Caco-2 (cell line): ENCODE results near the gene TAF3. TPM values are rescaled to one million over a fixed set of nuclear protein-coding genes. Genes with fewer than 3 reads are reported as not detected.

Experiments
- BruUV-seq: library from RNA; stranded (reverse); fragments of 400-500 nt; replicated peaks from 2 replicates; lab custom pipeline; 2021; lab: Mats Ljungman, UMichigan
- CTCF ChIA-PET: fragments of 300-600 bp; sonication (Branson Sonifier 250); formaldehyde crosslinking; loops from one replicate; lab custom pipeline; 2022; ENCODE audit warnings: antibody characterized with exemption; lab: Charles Lee
- POLR2A ChIA-PET: fragments of 300-600 bp; sonication (Branson Sonifier 250); formaldehyde crosslinking; loops from one replicate; lab custom pipeline; 2022; ENCODE audit warnings: antibody characterized with exemption; lab: Charles Lee
- DNase-seq, 2 experiments: peaks; one replicate each; pipeline versions ENCODE4 v3.0.0 to v3.0.0-alpha.2; 2020 to 2022
- H3K27me3 ChIP-seq: replicated peaks from 2 replicates; pipeline ENCODE4 v1.6.0; 2011; ENCODE audit warnings: low read length; ENCODE audit not compliant: control insufficient read depth, insufficient read depth
- H3K36me3 ChIP-seq: 2 replicates; pipeline ENCODE4 v1.5.1; 2011; ENCODE audit warnings: low read length; ENCODE audit not compliant: control insufficient read depth, insufficient read depth
- H3K4me1 ChIP-seq: fragments of 250-450 bp; sonication (Bioruptor Pico); 2 replicates; pipeline ENCODE4 v1.5.1; 2020; ENCODE audit warnings: mild to moderate bottlenecking
- H3K4me3 ChIP-seq: 2 replicates; pipeline ENCODE4 v1.5.1; 2011; ENCODE audit warnings: low read depth, mild to moderate bottlenecking, control low read depth, low read length
- H3K9me3 ChIP-seq: fragments of 250-450 bp; sonication (Bioruptor Pico); 2 replicates; pipeline ENCODE4 v1.5.1; 2020; ENCODE audit warnings: mild to moderate bottlenecking, moderate library complexity
- H3K27ac Mint-ChIP-seq: one replicate; pipeline ENCODE4 v1.8.0; 2022; ENCODE audit warnings: mixed read lengths; ENCODE audit not compliant: unreplicated experiment
- H3K27me3 Mint-ChIP-seq: one replicate; pipeline ENCODE4 v1.8.0; 2022; ENCODE audit warnings: mixed read lengths; ENCODE audit not compliant: insufficient read depth, unreplicated experiment
- H3K36me3 Mint-ChIP-seq: one replicate; pipeline ENCODE4 v1.8.0; 2022; ENCODE audit warnings: mild to moderate bottlenecking, mixed read lengths; ENCODE audit not compliant: insufficient read depth, unreplicated experiment
- H3K4me1 Mint-ChIP-seq: one replicate; pipeline ENCODE4 v1.8.0; 2022; ENCODE audit warnings: low read depth, mixed read lengths; ENCODE audit not compliant: unreplicated experiment
- H3K4me3 Mint-ChIP-seq: one replicate; pipeline ENCODE4 v1.8.0; 2022; ENCODE audit warnings: mild to moderate bottlenecking, moderate library complexity, mixed read lengths; ENCODE audit not compliant: unreplicated experiment
- H3K9me3 Mint-ChIP-seq: one replicate; pipeline ENCODE4 v1.8.0; 2022; ENCODE audit warnings: mixed read lengths; ENCODE audit not compliant: unreplicated experiment
- CTCF ChIP-seq, 2 experiments: fragments of 200-600 bp in 1 of 2; IDR thresholded peaks; 1 replicate in 1 of 2; 2 replicates in 1 of 2; pipeline versions ENCODE4 v1.5.1 to v1.8.0; 2011 to 2022; ENCODE audit warnings: antibody characterized with exemption in 1 of 2, control low read depth in 1 of 2, inconsistent platforms in 1 of 2, low read depth in 1 of 2, low read length in 1 of 2, mild to moderate bottlenecking in 1 of 2, moderate library complexity in 1 of 2; ENCODE audit not compliant: insufficient read depth in 1 of 2, severe bottlenecking in 1 of 2, unreplicated experiment in 1 of 2
- intact Hi-C: fragments of 100-400 bp; cut with micrococcal nuclease; formaldehyde crosslinking; loops from one replicate; pipeline ENCODE4 v1.10.0; 2022; ENCODE audit not compliant: unreplicated experiment
- total RNA-seq: library from RNA; stranded (reverse); gene quantifications from 2 replicates; pipeline ENCODE4 v1.2.3, GENCODE V29; 2022

The TAF3 gene
- total RNA-seq, 1 experiment from 2014 or later: 30.6 TPM

- Mint-ChIP-seq H3K27ac (no peak overlapping the region), H3K4me1 (peaks cover 19% of the 10 kb centered on the region), H3K4me3 (no peak overlapping the region), H3K27me3 (no peaks in the 10 kb centered on the region), H3K9me3 (peaks cover 10% of the 10 kb centered on the region), H3K36me3 (peaks cover 12% of the 10 kb centered on the region)
- no peak for TF ChIP-seq CTCF (IDR thresholded peaks at IDR 0.05; ENCODE audit: insufficient read depth in 1 of 2, low read depth in 1 of 2, low read length in 1 of 2, severe bottlenecking in 1 of 2, unreplicated experiment in 1 of 2)
- H3K36me3 ChIP-seq: no peaks in the 10 kb centered on the region; the same call in 1 of the 2 replicates
- POLR2A ChIA-PET: no interaction called here
- intact Hi-C loops: no loop called here
- no TSS peak for BruUV-seq
- CTCF ChIA-PET: no interaction called here
- H3K4me1 ChIP-seq: peaks cover under 1% of the 10 kb centered on the region; the same call in 1 of the 2 replicates
- no peaks in the 10 kb centered on the region for H3K9me3 ChIP-seq
- no peak for DNase-seq
- H3K27me3 ChIP-seq: no peaks in the 10 kb centered on the region
- H3K4me3 ChIP-seq: no peak overlapping the region
Measured at GRCh38 chr10:7902413-7902812, 84.1 kb downstream of the TAF3 start.

- POLR2A ChIA-PET: no interaction called here
- TF ChIP-seq CTCF (IDR thresholded peaks at IDR 0.05; ENCODE audit: insufficient read depth in 1 of 2, low read depth in 1 of 2, low read length in 1 of 2, severe bottlenecking in 1 of 2, unreplicated experiment in 1 of 2): no peak
- intact Hi-C loops: no loop called here
Measured at GRCh38 chr10:7903851-7904250, 85.5 kb downstream of the TAF3 start.

GRCh38 chr10:7906128-7906527 lies 87.8 kb downstream of the TAF3 start:
- Mint-ChIP-seq H3K9me3 (no peaks in the 10 kb centered on the region), H3K27ac (no peak overlapping the region), H3K4me3 (no peak overlapping the region), H3K27me3 (no peaks in the 10 kb centered on the region), H3K4me1 (peaks cover 42% of the 10 kb centered on the region), H3K36me3 (no peaks in the 10 kb centered on the region)
- intact Hi-C loops: no loop called here
- no TSS peak for BruUV-seq
- peaks cover 23% of the 10 kb centered on the region for H3K4me1 ChIP-seq
- POLR2A ChIA-PET: no interaction called here
- no peaks in the 10 kb centered on the region; the same call in 1 of the 2 replicates for H3K36me3 ChIP-seq
- CTCF ChIA-PET: no interaction called here
- no peak for TF ChIP-seq CTCF (IDR thresholded peaks at IDR 0.05; ENCODE audit: insufficient read depth in 1 of 2, low read depth in 1 of 2, low read length in 1 of 2, severe bottlenecking in 1 of 2, unreplicated experiment in 1 of 2)
- H3K4me3 ChIP-seq: no peak overlapping the region
- no peaks in the 10 kb centered on the region for H3K27me3 ChIP-seq
- no peak for DNase-seq
- H3K9me3 ChIP-seq: no peaks in the 10 kb centered on the region

More at GRCh38 chr10:7903851-7904250, 85.5 kb downstream of the TAF3 start:
- no peak overlapping the region for H3K4me3 ChIP-seq
- peaks cover 15% of the 10 kb centered on the region for H3K4me1 ChIP-seq
- H3K27me3 ChIP-seq: no peaks in the 10 kb centered on the region
- no peaks in the 10 kb centered on the region for H3K27me3 Mint-ChIP-seq
- no peaks in the 10 kb centered on the region for H3K9me3 ChIP-seq
- no TSS peak for BruUV-seq
- H3K4me1 Mint-ChIP-seq: peaks cover 33% of the 10 kb centered on the region
- peaks cover under 1% of the 10 kb centered on the region for H3K9me3 Mint-ChIP-seq
- no peak overlapping the region for H3K4me3 Mint-ChIP-seq
- CTCF ChIA-PET: no interaction called here
- no peaks in the 10 kb centered on the region; the same call in 1 of the 2 replicates for H3K36me3 ChIP-seq
- no peak for DNase-seq
- H3K27ac Mint-ChIP-seq: no peak overlapping the region
- peaks cover 5% of the 10 kb centered on the region for H3K36me3 Mint-ChIP-seq
